Measurements from ENCODE around the gene TP53. TPM values are rescaled to one million over a fixed set of nuclear protein-coding genes. Genes with fewer than 3 reads are reported as not detected.

Gene TP53
- polyA plus RNA-seq, 1 donor (not counting 4 experiments of a cell fraction or from before 2014, with no cell fraction given), result 22.0 TPM

DNA sequence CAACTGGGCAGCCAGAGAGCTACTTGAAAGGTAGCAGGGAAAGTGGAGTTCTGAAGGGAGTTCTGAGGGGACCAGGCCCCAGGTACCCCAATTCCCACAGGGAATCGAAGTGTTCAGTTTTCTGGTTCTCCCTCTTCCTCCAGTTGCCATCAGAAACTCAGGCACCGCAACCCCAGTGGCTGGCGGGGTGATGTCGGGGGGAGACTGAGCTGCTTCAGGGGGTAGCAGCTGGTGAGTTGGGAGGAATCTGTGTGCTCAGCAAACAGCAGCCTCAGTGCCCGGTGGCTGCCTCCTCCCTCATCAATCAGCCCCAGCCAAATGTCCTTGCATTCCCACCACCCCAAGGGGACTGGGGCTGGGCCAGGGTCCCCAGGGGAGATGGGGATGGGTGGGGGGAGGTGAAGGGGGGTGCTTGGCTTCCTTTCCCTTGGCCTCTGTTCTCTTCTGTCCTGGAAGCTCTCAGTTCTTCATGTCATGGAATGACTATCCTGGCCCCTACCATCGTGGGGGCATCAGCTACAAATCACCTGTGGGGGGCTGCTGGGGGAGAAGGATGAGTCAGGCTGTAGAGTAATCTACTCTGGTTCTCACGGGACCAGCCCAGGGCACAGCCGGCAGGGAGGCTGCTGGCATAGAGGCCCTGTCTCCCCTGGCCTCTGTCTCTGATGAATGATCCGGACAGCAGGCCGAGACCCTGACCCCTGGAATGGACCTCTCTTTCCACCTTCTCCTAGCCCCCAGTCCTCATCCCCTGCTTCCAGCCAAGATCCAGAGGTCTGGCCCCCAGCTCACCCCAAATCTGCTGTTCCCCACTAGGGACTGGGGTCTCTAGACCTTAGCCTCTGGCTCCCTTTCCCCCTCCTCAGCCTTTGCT, 27.7 kb upstream of the TP53 start:
- no peak overlapping the region for H3K4me2 ChIP-seq (ENCODE audit: control insufficient read depth, extremely low read depth, insufficient read depth, low read depth, low read length)
- no peaks in the 10 kb centered on the region for H3K9me1 ChIP-seq (ENCODE audit: control insufficient read depth, extremely low read depth, insufficient read depth, low read length)
- no peaks in the 10 kb centered on the region for H4K20me1 ChIP-seq (ENCODE audit: control insufficient read depth, extremely low read depth, insufficient read depth, low read length)
- H3K4me3 ChIP-seq (ENCODE audit: control insufficient read depth in 2 of 3, extremely low read depth in 1 of 3, insufficient read depth in 2 of 3, low read depth in 1 of 3, low read length in 3 of 3), result no peak overlapping the region
- FAIRE-seq (no peak), DNase-seq (ENCODE audit: low read depth, low spot score) (no peak)
- peaks cover 8% of the 10 kb centered on the region for H3K4me1 ChIP-seq (ENCODE audit: control insufficient read depth, extremely low read depth, insufficient read depth, low read length)
- H3K27ac ChIP-seq (ENCODE audit: control insufficient read depth, insufficient read depth, low read length), result no peak overlapping the region
- H3K79me2 ChIP-seq (ENCODE audit: control insufficient read depth, insufficient read depth, low read length), result no peaks in the 10 kb centered on the region
- H3K27me3 ChIP-seq (ENCODE audit: control insufficient read depth, extremely low read depth, insufficient read depth, low read length), result peaks cover 21% of the 10 kb centered on the region
- no peak overlapping the region for H3K9ac ChIP-seq (ENCODE audit: control insufficient read depth, extremely low read depth, insufficient read depth, low read length)
- dilution Hi-C loops (cut with MboI; ENCODE audit: extremely low pct_ligation_motif_present, low sequenced_read_pairs), result no loop called here
- no peaks in the 10 kb centered on the region for H3K9me3 ChIP-seq (ENCODE audit: control insufficient read depth, low read depth, low read length)
- H3K36me3 ChIP-seq (ENCODE audit: control insufficient read depth in 2 of 2, extremely low read depth in 1 of 2, insufficient read depth in 2 of 2, low read length in 2 of 2), result no peaks in the 10 kb centered on the region
- no peak overlapping the region for H2AFZ ChIP-seq (ENCODE audit: control insufficient read depth, low read length)
- TF ChIP-seq, protein P1, sequence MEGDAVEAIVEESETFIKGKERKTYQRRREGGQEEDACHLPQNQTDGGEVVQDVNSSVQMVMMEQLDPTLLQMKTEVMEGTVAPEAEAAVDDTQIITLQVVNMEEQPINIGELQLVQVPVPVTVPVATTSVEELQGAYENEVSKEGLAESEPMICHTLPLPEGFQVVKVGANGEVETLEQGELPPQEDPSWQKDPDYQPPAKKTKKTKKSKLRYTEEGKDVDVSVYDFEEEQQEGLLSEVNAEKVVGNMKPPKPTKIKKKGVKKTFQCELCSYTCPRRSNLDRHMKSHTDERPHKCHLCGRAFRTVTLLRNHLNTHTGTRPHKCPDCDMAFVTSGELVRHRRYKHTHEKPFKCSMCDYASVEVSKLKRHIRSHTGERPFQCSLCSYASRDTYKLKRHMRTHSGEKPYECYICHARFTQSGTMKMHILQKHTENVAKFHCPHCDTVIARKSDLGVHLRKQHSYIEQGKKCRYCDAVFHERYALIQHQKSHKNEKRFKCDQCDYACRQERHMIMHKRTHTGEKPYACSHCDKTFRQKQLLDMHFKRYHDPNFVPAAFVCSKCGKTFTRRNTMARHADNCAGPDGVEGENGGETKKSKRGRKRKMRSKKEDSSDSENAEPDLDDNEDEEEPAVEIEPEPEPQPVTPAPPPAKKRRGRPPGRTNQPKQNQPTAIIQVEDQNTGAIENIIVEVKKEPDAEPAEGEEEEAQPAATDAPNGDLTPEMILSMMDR (optimal IDR thresholded peaks at IDR 0.05 in 1 of 3, IDR thresholded peaks at IDR 0.05 in 1 of 3, conservative IDR thresholded peaks at IDR 0.05 in 1 of 3; ENCODE audit: extremely low read depth in 1 of 3, insufficient read depth in 2 of 3, low read length in 3 of 3), result no peak
- TF ChIP-seq EZH2 (IDR thresholded peaks at IDR 0.05; ENCODE audit: low read length), result no peak

DNA sequence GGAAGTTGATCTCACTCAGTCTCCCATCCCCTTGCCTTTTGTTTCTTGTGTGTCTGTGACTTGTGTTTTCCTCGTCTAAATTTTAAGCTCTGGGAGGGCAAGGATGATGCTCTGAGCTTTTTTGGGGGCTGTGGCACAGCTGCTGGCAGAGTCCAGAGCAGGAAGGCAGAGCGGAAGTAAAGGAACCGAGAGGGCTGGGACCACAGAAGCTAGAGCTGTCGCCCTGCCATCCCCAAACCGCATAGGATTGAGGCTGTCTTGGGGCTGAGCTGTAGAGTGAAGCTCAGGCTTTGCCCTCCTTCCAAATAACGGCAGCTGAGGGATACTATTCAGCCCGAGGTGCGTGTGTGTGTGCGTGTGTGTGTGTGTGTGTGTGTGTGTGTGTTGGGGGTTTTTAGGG, 26.5 kb upstream of the TP53 start:
- Histone ChIP-seq H3K4me2 (ENCODE audit: control insufficient read depth, extremely low read depth, insufficient read depth, low read depth, low read length) (no peak overlapping the region), H3K27me3 (ENCODE audit: control insufficient read depth, extremely low read depth, insufficient read depth, low read length) (peaks cover 13% of the 10 kb centered on the region), H2AFZ (ENCODE audit: control insufficient read depth, low read length) (no peak overlapping the region), H3K36me3 (ENCODE audit: control insufficient read depth in 2 of 2, extremely low read depth in 1 of 2, insufficient read depth in 2 of 2, low read length in 2 of 2) (no peaks in the 10 kb centered on the region), H3K27ac (ENCODE audit: control insufficient read depth, insufficient read depth, low read length) (no peak overlapping the region), H3K4me1 (ENCODE audit: control insufficient read depth, extremely low read depth, insufficient read depth, low read length) (peaks cover 8% of the 10 kb centered on the region), H3K4me3 (ENCODE audit: control insufficient read depth in 2 of 3, extremely low read depth in 1 of 3, insufficient read depth in 2 of 3, low read depth in 1 of 3, low read length in 3 of 3) (no peak overlapping the region), H3K9me1 (ENCODE audit: control insufficient read depth, extremely low read depth, insufficient read depth, low read length) (no peaks in the 10 kb centered on the region), H3K9ac (ENCODE audit: control insufficient read depth, extremely low read depth, insufficient read depth, low read length) (no peak overlapping the region), H3K79me2 (ENCODE audit: control insufficient read depth, insufficient read depth, low read length) (no peaks in the 10 kb centered on the region), H4K20me1 (ENCODE audit: control insufficient read depth, extremely low read depth, insufficient read depth, low read length) (no peaks in the 10 kb centered on the region), H3K9me3 (ENCODE audit: control insufficient read depth, low read depth, low read length) (no peaks in the 10 kb centered on the region)
- FAIRE-seq, result no peak
- DNase-seq (ENCODE audit: low read depth, low spot score), result no peak
- dilution Hi-C loops (cut with MboI; ENCODE audit: extremely low pct_ligation_motif_present, low sequenced_read_pairs), result no loop called here
- TF ChIP-seq, protein P1 (optimal IDR thresholded peaks at IDR 0.05 in 1 of 3, IDR thresholded peaks at IDR 0.05 in 1 of 3, conservative IDR thresholded peaks at IDR 0.05 in 1 of 3; ENCODE audit: extremely low read depth in 1 of 3, insufficient read depth in 2 of 3, low read length in 3 of 3), result no peak
- no peak for TF ChIP-seq EZH2 (IDR thresholded peaks at IDR 0.05; ENCODE audit: low read length)
